ENCODE results near the gene LSM4. TPM values are rescaled to one million over a fixed set of nuclear protein-coding genes. Genes with fewer than 3 reads are reported as not detected.

The LSM4 gene
- total RNA-seq, 2 donors from 2014 or later, result 280 to 379 TPM

DNA sequence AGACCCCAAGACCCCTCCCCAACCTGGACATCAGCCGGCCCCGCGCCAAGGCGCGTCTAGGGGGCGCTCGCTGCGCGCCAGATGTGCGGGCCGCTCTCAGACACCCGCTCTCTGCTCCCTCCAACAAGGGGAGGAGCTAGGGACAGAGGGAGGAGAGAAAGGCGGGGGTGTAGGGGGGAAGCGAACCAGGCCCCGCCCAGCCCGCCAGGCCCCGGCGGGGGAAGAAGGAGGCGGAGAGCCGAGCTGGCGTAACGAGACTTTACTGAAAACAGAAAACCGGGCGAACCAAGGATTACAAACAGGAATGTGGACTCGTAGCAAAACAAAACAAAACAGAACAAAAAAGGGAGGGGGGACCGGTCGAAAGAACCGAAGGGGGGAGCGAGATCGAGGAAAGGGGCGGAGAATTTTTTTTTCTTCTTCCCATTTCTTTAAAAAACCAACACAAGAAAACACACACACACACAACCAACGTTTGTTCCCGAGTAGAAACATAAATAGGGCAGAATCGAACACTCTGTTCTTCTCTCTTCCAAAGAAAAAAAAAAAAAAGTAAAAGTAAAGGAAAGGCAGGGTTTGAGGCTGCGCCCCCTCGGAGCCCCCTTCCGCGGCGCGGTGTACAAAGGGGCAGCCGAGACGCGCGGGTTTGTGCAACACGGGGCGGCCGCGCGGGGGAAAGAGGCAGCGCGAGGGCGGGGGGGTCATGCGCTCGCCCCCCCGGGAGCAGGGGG is 43.2 kb downstream of the LSM4 start:
- Mint-ChIP-seq H3K9me3 (no peaks in the 10 kb centered on the region), H3K36me3 (peaks cover 20 to 24% of the 10 kb centered on the region in 2 donors), H3K27ac (peak overlapping the region; percentile 95 to 100)
- DNase-seq (ENCODE audit: low spot score in 2 of 2) (peak; percentile 93 to 95), ATAC-seq (peak; percentile 34 to 37)

DNA sequence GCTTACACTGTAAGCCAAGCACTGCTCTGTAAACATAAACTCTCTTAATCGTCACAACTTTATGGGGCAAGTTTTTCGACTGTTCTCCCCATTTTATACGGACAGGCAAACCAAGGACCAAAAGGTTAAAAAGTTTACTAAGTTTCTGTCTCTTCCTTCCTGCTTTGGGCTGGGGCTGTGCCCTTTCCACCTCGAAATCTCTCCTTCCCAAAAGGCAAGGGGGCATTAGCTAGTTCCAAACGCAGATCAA is 43.7 kb downstream of the LSM4 start:
- Mint-ChIP-seq H3K36me3 (peaks cover 20 to 24% of the 10 kb centered on the region in 2 donors), H3K27ac (peak overlapping the region; percentile 95 to 100), H3K9me3 (no peaks in the 10 kb centered on the region)
- DNase-seq (ENCODE audit: low spot score in 2 of 2) (no peak), ATAC-seq (no peak)

- no peak for ATAC-seq
- peak in 1 of 2 donors; percentile 60 for DNase-seq (ENCODE audit: low spot score in 2 of 2)
- Mint-ChIP-seq H3K27ac (peak overlapping the region; percentile 95 to 100), H3K9me3 (no peaks in the 10 kb centered on the region), H3K36me3 (peaks cover 20 to 24% of the 10 kb centered on the region in 2 donors)
These were observed 44.2 kb downstream of the LSM4 start for GRCh38 chr19:18278521-18279265.

DNA sequence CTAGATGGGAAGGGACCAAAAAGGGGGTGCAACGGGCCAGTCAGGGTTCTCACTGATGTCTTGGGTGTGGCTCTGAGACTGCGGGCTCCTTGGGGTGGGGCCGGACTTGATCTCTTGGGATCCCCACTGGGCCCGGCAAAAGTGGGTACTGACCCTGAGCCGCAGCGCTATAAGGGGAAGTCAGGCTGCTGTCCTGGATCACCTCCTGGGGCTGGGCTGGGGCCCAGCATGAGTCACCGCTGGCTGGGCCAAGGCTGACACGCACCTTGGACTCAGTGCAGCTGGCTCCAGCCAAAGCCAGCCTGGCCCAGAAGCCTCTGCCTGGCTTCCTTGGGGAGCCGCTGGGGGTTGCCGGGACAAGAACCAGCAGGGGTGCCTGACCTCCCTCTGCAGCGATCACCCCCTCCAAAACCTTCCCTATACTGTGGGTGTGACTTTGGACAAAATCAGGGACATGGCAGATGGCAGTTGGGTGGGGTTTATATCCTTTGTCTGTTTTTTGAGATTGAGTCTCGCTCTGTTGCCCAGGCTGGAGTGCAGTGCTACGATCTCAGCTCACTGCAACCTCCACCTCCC is 48.0 kb downstream of the LSM4 start:
- peak; percentile 25 to 51 for ATAC-seq
- H3K36me3 Mint-ChIP-seq, result peaks cover 18% of the 10 kb centered on the region in 2 donors
- DNase-seq (ENCODE audit: low spot score in 2 of 2), result no peak

DNA sequence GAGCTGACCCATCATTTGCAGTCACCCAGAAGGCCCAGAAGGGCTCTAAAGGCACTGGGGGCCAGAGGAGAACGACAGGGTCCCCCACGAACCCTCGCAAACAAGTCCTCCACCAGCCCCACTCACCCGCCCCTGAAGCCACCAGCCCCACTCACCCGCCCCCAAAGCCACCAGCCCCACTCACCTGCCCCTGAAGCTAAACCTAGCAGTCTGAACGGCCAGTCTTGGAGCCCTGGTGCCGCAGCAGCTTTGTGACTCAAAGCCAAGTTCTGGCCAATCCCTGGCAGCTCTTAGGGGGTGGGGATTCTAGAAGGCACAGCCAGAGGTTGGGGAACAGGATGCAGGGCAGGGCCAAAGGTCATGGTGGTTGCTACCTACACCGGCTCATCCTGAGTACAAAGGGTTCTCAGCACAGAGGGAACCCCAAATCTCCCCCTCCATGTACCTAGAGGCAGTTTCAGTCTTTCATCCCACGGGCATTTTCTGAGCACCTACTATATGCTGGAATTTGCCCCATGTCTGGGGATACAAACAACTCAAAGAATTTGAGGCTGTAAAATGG is 48.6 kb downstream of the LSM4 start, which contains the start of gene IQCN:
TSS of gene IQCN (minus strand) at position 234 of the 562 bp plus-strand sequence. CDS start 4,974 bp downstream, outside the sequence.
- Mint-ChIP-seq H3K36me3 (peaks cover 12% of the 10 kb centered on the region in 2 donors), H3K9me3 (no peaks in the 10 kb centered on the region), H3K27ac (peak within 1 kb of the TSS; percentile 79 to 85)
- peak in 1 of 2 donors; percentile 71 for DNase-seq (ENCODE audit: low spot score in 2 of 2)
- ATAC-seq, result peak; percentile 42 to 77

More for the DNA sequence above, 48.0 kb downstream of the LSM4 start:
- peak overlapping the region; percentile 79 to 85 for H3K27ac Mint-ChIP-seq
- H3K9me3 Mint-ChIP-seq, result no peaks in the 10 kb centered on the region

- Mint-ChIP-seq H3K9me3 (no peaks in the 10 kb centered on the region), H3K27ac (peak overlapping the region in 1 of 2 donors; percentile 9), H3K36me3 (peaks cover 6% of the 10 kb centered on the region in 2 donors)
- DNase-seq (ENCODE audit: low spot score in 2 of 2) (no peak), ATAC-seq (peak in 1 of 2 donors; percentile 0)
These were observed 49.2 kb downstream of the LSM4 start for GRCh38 chr19:18273561-18274218.

DNA sequence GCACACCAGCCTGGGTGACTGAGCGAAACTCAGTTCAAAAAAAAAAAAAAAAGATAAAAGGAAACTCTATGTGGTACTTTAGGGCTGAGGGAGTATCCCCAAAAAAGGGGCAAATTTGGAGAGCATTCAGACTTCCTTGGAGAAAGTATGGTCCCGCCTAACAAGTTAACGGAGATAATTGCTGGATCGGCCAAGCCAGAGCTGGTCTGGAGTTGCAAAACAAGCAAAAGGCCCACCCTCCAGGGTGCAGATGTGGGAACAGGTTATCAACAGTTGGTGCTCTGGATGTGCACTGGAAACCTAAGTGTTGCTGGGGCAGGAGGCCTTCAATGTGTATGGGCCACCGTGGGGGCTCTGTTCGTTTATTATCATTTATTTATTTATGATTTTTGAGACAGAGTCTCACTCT is 51.4 kb downstream of the LSM4 start:
- DNase-seq (ENCODE audit: low spot score in 2 of 2) (no peak), ATAC-seq (no peak)
- H3K36me3 Mint-ChIP-seq, result no peaks in the 10 kb centered on the region
- no peak overlapping the region for H3K27ac Mint-ChIP-seq
- no peaks in the 10 kb centered on the region for H3K9me3 Mint-ChIP-seq

GRCh38 chr19:18270326-18270725 is 52.5 kb downstream of the LSM4 start:
- no peak overlapping the region for H3K27ac Mint-ChIP-seq
- DNase-seq (ENCODE audit: low spot score in 2 of 2) (no peak), ATAC-seq (no peak)
- no peaks in the 10 kb centered on the region for H3K36me3 Mint-ChIP-seq
- no peaks in the 10 kb centered on the region for H3K9me3 Mint-ChIP-seq

DNA sequence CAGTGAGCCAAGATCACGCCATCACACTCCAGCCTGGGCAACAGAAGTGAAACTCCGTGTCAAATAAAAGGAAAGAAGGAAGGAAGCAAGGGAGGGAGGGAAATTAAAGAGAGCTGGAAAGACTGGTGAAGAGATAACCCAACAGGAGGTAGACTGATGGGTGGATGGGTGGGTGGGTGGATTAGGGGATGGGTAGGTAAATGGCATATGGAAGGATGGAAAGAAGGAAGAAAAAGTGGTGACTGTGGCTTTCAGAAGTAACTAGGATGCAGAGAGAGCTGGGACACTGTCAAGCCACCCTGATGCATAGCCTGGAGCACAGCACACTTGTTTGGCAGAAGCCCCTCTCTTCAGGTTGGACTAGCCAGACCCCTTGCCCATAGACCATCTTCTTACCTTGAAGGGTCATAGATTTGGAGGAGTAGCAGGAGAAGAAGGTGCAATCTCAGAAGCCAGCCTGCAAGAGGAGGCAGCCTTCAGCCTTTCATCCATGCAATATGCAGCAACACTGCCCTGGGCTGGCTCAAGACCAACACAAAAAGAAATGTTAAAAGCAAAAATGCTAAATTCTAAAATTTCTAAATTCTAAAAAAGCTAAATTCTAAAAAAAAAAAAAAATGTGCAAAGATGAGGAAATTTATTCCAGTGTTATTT is 53.7 kb downstream of the LSM4 start:
- DNase-seq (ENCODE audit: low spot score in 2 of 2) (no peak), ATAC-seq (no peak)
- Mint-ChIP-seq H3K27ac (no peak overlapping the region), H3K9me3 (no peaks in the 10 kb centered on the region), H3K36me3 (no peaks in the 10 kb centered on the region)

GRCh38 chr19:18266771-18267686 is 55.8 kb downstream of the LSM4 start:
- Mint-ChIP-seq H3K27ac (no peak overlapping the region), H3K9me3 (no peaks in the 10 kb centered on the region), H3K36me3 (no peaks in the 10 kb centered on the region)
- no peak for ATAC-seq
- DNase-seq (ENCODE audit: low spot score in 2 of 2), result no peak

DNA sequence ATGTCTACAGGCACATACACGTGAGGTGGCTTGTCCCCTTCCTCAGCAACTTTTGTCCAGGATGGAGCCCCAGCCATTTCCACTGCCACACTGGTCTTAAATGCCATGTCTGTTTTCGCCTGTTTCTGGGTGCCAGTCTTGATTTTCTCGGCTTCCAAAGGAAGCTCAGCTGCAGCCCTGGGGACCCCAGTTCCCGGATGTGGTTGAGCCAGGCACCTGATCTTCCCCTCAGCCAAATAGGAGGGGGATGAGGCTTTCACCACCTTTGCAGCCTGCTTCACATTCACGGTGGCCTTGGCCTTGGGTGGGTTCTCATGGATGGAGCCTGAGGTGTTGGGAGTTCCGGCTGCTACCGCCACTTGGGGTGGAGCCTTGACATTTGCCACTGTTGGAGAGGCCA is 57.3 kb downstream of the LSM4 start:
- no peaks in the 10 kb centered on the region for H3K36me3 Mint-ChIP-seq
- DNase-seq (ENCODE audit: low spot score in 2 of 2) (no peak), ATAC-seq (no peak)
- peak overlapping the region in 1 of 2 donors; percentile 42 for H3K27ac Mint-ChIP-seq
- H3K9me3 Mint-ChIP-seq, result no peaks in the 10 kb centered on the region

- no peak for ATAC-seq
- no peak for DNase-seq (ENCODE audit: low spot score in 2 of 2)
- H3K27ac Mint-ChIP-seq, result no peak overlapping the region
- no peaks in the 10 kb centered on the region for H3K36me3 Mint-ChIP-seq
- no peaks in the 10 kb centered on the region for H3K9me3 Mint-ChIP-seq
These were observed 57.8 kb downstream of the LSM4 start for GRCh38 chr19:18264971-18265540.

- H3K36me3 Mint-ChIP-seq, result no peaks in the 10 kb centered on the region
- ATAC-seq, result no peak
- H3K9me3 Mint-ChIP-seq, result no peaks in the 10 kb centered on the region
- DNase-seq (ENCODE audit: low spot score in 2 of 2), result no peak
- H3K27ac Mint-ChIP-seq, result no peak overlapping the region
These were observed 58.6 kb downstream of the LSM4 start for GRCh38 chr19:18264137-18264854.

DNA sequence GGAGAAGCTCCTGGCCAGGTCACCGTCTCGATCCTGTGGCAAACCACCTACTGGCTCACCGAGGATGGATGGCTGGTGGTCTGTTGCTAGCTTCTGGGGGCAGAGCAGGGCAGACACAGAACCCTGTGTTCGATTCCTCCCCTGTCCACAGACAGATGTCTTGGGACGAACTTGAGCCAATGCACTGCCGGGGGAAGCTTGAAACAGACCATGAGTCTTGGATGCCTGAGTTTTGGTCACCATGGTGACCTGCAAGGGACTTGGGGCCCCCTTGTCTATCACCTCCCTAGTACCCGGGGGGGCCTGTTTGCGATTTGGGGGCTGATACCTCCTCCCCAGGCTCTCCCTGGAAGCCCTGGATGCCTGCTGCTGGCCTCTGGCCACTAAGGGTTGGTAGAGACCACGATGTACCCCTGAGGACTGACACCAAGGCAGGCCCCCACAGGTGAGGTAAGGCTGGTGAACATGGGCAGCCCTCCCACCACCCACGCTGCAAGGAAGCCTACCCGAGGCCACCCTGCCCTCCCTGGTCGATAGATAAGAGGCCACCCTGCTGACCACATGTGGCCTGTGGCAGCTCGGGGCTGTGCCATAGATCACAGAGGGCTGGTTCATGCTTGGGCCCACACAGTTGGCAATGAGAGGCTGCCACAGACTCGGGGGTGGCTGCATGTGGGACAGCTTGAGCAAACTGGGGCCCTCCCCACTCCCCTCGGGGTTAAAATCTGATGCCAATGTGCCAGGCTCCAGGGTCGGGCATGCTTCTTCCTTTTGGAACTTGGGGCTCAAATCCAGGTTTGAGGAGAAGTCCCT is 59.3 kb downstream of the LSM4 start:
- ATAC-seq, result no peak
- no peaks in the 10 kb centered on the region for H3K36me3 Mint-ChIP-seq
- no peak for DNase-seq (ENCODE audit: low spot score in 2 of 2)
- no peaks in the 10 kb centered on the region for H3K9me3 Mint-ChIP-seq
- no peak overlapping the region for H3K27ac Mint-ChIP-seq
